Colonic mucosa (tissue), 4 donors: ENCODE data around the gene GMIP. TPM values are rescaled to one million over a fixed set of nuclear protein-coding genes. Genes with fewer than 3 reads are reported as not detected.

Source experiments
- DNase-seq: peaks from one replicate; pipeline ENCODE4 v3.0.0-alpha.2; 2020
- H3K27ac ChIP-seq: fragments of 200-600 bp; one replicate; pipeline ENCODE4 v1.8.0; 2021
- H3K27me3 ChIP-seq: fragments of 200-600 bp; one replicate; pipeline ENCODE4 v1.8.0; 2021
- H3K36me3 ChIP-seq: fragments of 200-600 bp; one replicate; pipeline ENCODE4 v1.8.0; 2021
- H3K4me1 ChIP-seq: fragments of 200-600 bp; one replicate; pipeline ENCODE4 v1.8.0; 2021; ENCODE audit warnings: mild to moderate bottlenecking
- H3K4me3 ChIP-seq: fragments of 200-600 bp; one replicate; pipeline ENCODE4 v1.8.0; 2021
- H3K9ac ChIP-seq, 2 donors: one replicate each; pipeline ENCODE4 v1.7.0; 2013; ENCODE audit warnings: control low read depth in 2 of 2, low read depth in 2 of 2, low read length in 2 of 2
- H3K9me3 ChIP-seq: fragments of 200-600 bp; one replicate; pipeline ENCODE4 v1.8.0; 2021
- intact Hi-C: fragments of 100-400 bp; cut with DNase I; formaldehyde crosslinking; loops from one replicate; pipeline ENCODE4 v1.14.1; 2022
- total RNA-seq, 2 donors: library from RNA; stranded (reverse); fragmentation: NEBNext Ultra II Directional in 1 of 2; extraction: Animal tissue kit (Norgen Biotek cat#: 25700) in 1 of 2; gene quantifications; one replicate each; pipeline ENCODE4 v1.2.1, GENCODE V29; 2021
- TF ChIP-seq, protein P1 (sequence below): fragments of 200-600 bp; IDR thresholded peaks from one replicate; pipeline ENCODE4 v1.8.0; 2022; ENCODE audit warnings: antibody characterized with exemption, mild to moderate bottlenecking
- donor health status: healthy.
- donor health status: DM: no; HTN: no; CAD: no.
- donor health status: DM: no; HTN: no; CAD: no.

The GMIP gene
- total RNA-seq, 2 donors from 2014 or later, result 31.4 to 32.2 TPM

- TF ChIP-seq, protein P1, sequence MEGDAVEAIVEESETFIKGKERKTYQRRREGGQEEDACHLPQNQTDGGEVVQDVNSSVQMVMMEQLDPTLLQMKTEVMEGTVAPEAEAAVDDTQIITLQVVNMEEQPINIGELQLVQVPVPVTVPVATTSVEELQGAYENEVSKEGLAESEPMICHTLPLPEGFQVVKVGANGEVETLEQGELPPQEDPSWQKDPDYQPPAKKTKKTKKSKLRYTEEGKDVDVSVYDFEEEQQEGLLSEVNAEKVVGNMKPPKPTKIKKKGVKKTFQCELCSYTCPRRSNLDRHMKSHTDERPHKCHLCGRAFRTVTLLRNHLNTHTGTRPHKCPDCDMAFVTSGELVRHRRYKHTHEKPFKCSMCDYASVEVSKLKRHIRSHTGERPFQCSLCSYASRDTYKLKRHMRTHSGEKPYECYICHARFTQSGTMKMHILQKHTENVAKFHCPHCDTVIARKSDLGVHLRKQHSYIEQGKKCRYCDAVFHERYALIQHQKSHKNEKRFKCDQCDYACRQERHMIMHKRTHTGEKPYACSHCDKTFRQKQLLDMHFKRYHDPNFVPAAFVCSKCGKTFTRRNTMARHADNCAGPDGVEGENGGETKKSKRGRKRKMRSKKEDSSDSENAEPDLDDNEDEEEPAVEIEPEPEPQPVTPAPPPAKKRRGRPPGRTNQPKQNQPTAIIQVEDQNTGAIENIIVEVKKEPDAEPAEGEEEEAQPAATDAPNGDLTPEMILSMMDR, result no peak
- no peak overlapping the region for H3K27ac ChIP-seq
- H3K9me3 ChIP-seq, result no peaks in the 10 kb centered on the region
- H3K4me1 ChIP-seq, result no peaks in the 10 kb centered on the region
- no peak overlapping the region for H3K4me3 ChIP-seq
- DNase-seq, result no peak
- intact Hi-C loops, result no loop called here
- H3K36me3 ChIP-seq, result peaks cover 10% of the 10 kb centered on the region
- no peaks in the 10 kb centered on the region for H3K27me3 ChIP-seq
- peak overlapping the region; percentile 39 to 91 for H3K9ac ChIP-seq
Measured at GRCh38 chr19:19661675-19662251, 18.3 kb upstream of the GMIP start.

DNA sequence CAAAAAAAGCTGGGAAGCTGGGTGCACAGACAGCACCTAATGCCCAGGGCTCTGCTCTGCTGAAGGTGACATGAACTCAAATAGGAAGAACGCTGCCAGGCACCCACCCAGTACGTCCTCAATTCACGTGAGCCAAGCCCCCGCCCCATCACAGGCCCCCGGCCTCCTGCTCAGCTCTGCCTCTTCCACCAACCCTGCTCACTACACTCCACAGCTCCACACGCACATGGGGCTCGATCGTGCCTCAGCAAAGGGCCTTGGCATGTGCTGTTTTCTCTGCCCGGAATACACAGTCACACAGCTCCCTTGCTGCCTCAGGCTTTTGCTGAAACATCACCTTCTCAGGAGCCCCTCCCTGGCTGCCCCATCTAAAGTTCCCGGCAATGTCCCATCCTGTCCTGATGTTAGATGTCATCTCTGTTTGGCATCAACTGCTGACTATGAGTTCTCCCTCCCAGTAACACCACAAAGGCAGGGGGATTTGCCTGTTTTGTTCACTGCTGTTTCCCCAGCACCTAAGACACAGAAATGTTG is 17.8 kb upstream of the GMIP start:
- Histone ChIP-seq H3K9ac (no peak overlapping the region), H3K27me3 (no peaks in the 10 kb centered on the region), H3K36me3 (peaks cover 13% of the 10 kb centered on the region), H3K4me1 (no peaks in the 10 kb centered on the region), H3K27ac (no peak overlapping the region), H3K9me3 (no peaks in the 10 kb centered on the region), H3K4me3 (no peak overlapping the region)
- TF ChIP-seq, protein P1, result no peak
- intact Hi-C loops, result no loop called here
- no peak for DNase-seq

- H3K27ac ChIP-seq, result no peak overlapping the region
- TF ChIP-seq, protein P1, result no peak
- no peak overlapping the region for H3K9ac ChIP-seq
- no peak overlapping the region for H3K4me3 ChIP-seq
- no peaks in the 10 kb centered on the region for H3K27me3 ChIP-seq
- no peaks in the 10 kb centered on the region for H3K4me1 ChIP-seq
- DNase-seq, result no peak
- peaks cover 27% of the 10 kb centered on the region for H3K36me3 ChIP-seq
- intact Hi-C loops, result no loop called here
- no peaks in the 10 kb centered on the region for H3K9me3 ChIP-seq
Measured at GRCh38 chr19:19659646-19660245, 16.3 kb upstream of the GMIP start.

DNA sequence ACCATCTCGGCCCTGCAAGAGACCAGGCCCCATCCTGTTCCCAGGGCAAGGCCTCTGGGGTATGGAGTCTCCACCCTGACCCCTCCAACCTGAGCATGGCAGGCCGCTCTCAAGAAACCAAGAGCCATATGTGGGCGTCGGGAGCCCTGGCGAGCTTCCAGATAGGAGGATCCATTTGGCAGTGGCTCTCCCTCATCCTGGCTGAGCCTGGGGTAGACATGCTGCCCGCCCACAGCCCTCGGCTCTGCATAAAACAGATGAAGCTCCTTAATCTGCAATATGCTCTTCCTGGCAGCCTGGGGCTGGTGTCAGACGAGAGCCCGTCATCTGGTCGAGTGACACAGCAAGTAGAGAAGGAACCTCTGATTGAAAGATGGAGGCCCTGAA is 13.9 kb upstream of the GMIP start:
- H3K9me3 ChIP-seq, result no peaks in the 10 kb centered on the region
- TF ChIP-seq, protein P1, result no peak
- intact Hi-C loops, result no loop called here
- H3K9ac ChIP-seq, result no peak overlapping the region
- no peak overlapping the region for H3K27ac ChIP-seq
- H3K36me3 ChIP-seq, result peaks cover 34% of the 10 kb centered on the region
- DNase-seq, result no peak
- H3K27me3 ChIP-seq, result no peaks in the 10 kb centered on the region
- H3K4me3 ChIP-seq, result no peak overlapping the region
- H3K4me1 ChIP-seq, result no peaks in the 10 kb centered on the region

- Histone ChIP-seq H3K27ac (no peak overlapping the region), H3K4me1 (no peaks in the 10 kb centered on the region), H3K9me3 (no peaks in the 10 kb centered on the region), H3K36me3 (peaks cover 34% of the 10 kb centered on the region), H3K4me3 (no peak overlapping the region), H3K27me3 (no peaks in the 10 kb centered on the region), H3K9ac (no peak overlapping the region)
- TF ChIP-seq, protein P1, result no peak
- DNase-seq, result no peak
- intact Hi-C loops, result no loop called here
Measured at GRCh38 chr19:19656451-19657396, 13.3 kb upstream of the GMIP start.
